HepG2 (cell line): ENCODE data around the gene CA11. TPM values are rescaled to one million over a fixed set of nuclear protein-coding genes. Genes with fewer than 3 reads are reported as not detected.

Experiments used
- AFF4 ChIP-seq: sonication (generic); formaldehyde crosslinking; IDR thresholded peaks from 2 replicates; pipeline ENCODE4 v1.4.0; 2020; ENCODE audit warnings: missing genetic modification reagents
- CENPT ChIP-seq: sonication (generic); formaldehyde crosslinking; IDR thresholded peaks from 2 replicates; pipeline ENCODE4 v1.8.0; 2022; ENCODE audit warnings: low read depth, mild to moderate bottlenecking, moderate library complexity, missing genetic modification reagents
- HINFP ChIP-seq: sonication (generic); formaldehyde crosslinking; IDR thresholded peaks from 2 replicates; pipeline ENCODE4 v1.4.0; 2020; ENCODE audit warnings: low read depth, mild to moderate bottlenecking, missing genetic modification reagents
- ZNF720 ChIP-seq: sonication (generic); formaldehyde crosslinking; IDR thresholded peaks from 2 replicates; pipeline ENCODE4 v1.4.0; 2020; ENCODE audit warnings: missing genetic modification reagents
- polyA plus RNA-seq, 8 experiments: library from polyadenylated mRNA; depleted of rRNA in 3 of 8; stranded (reverse) in 7 of 8; unstranded in 1 of 8; fragments of >200 nt; fragmentation: Illumina TruSeq in 4 of 8; extraction: Trizol in 4 of 8; gene quantifications; 2 replicates each; pipeline versions ENCODE4 v1.2.1 to v1.2.3, GENCODE V29; 2011 to 2016; ENCODE audit warnings: low read depth in 4 of 8, missing spikeins in 1 of 8, mixed read lengths in 1 of 8; ENCODE audit not compliant: insufficient read depth in 1 of 8
- total RNA-seq, 5 experiments: library from RNA; depleted of rRNA; stranded (reverse); fragments of >200 nt; fragmentation: Illumina TruSeq; extraction: Trizol; gene quantifications; 2 replicates each; pipeline ENCODE4 v1.2.3, GENCODE V29; 2016; ENCODE audit warnings: low read depth in 1 of 5

Gene CA11
- total and polyA plus RNA-seq, 2 of the 13 experiments (the other 11 are each of a cell fraction or from before 2014, with no cell fraction given) = 0.41 to 0.58 TPM

- no peak for TF ChIP-seq AFF4
- TF ChIP-seq HINFP (CRISPR knock-in tag) = no peak
- no peak for TF ChIP-seq CENPT (CRISPR knock-in tag)
- TF ChIP-seq ZNF720 (CRISPR knock-in tag) = no peak
- TF ChIP-seq, all 625 proteins: peak for 81
Observed at GRCh38 chr19:48588670-48589401, 57.2 kb downstream of the CA11 start (continued).

Other genes with a start within 250 kb of the CA11 start
- 46.6 and 52.3 TPM in 2 replicates for gene GRWD1, start 200.2 kb downstream of the CA11 start, total RNA-seq (2016; rRNA removed; fragmentation: Illumina TruSeq; extraction: Trizol)
- gene GRWD1, start 200.2 kb downstream of the CA11 start, polyA plus RNA-seq (2011; rRNA removed) = 10.8 and 13.4 TPM in 2 replicates
- 0.17 and 0.20 TPM in 2 replicates for gene KCNJ14, start 190.6 kb downstream of the CA11 start, total RNA-seq (2016; rRNA removed; fragmentation: Illumina TruSeq; extraction: Trizol)
- 0.46 and 0.51 TPM in 2 replicates for gene KCNJ14, start 190.6 kb downstream of the CA11 start, polyA plus RNA-seq (2011; rRNA removed)
- 9.6 and 16.5 TPM in 2 replicates for gene CYTH2, start 176.8 kb downstream of the CA11 start, total RNA-seq (2016; rRNA removed; fragmentation: Illumina TruSeq; extraction: Trizol)
- gene CYTH2, start 176.8 kb downstream of the CA11 start, polyA plus RNA-seq (2011; rRNA removed) = 39.3 and 48.3 TPM in 2 replicates
- gene LMTK3, start 134.4 kb downstream of the CA11 start, total RNA-seq (2016; rRNA removed; fragmentation: Illumina TruSeq; extraction: Trizol) = 0.22 and 0.29 TPM in 2 replicates
- gene LMTK3, start 134.4 kb downstream of the CA11 start, polyA plus RNA-seq (2011; rRNA removed) = 0.18 and 0.30 TPM in 2 replicates
- not detected in 2 replicates for gene SULT2B1, start 94.0 kb downstream of the CA11 start, total RNA-seq (2016; rRNA removed; fragmentation: Illumina TruSeq; extraction: Trizol)
- gene SULT2B1, start 94.0 kb downstream of the CA11 start, polyA plus RNA-seq (2011; rRNA removed) = 0.07 and 0.13 TPM in 2 replicates
- gene SPACA4, start 39.4 kb downstream of the CA11 start, total RNA-seq (2016; rRNA removed; fragmentation: Illumina TruSeq; extraction: Trizol) = not detected in 2 replicates
- not detected in 2 replicates for gene SPACA4, start 39.4 kb downstream of the CA11 start, polyA plus RNA-seq (2011; rRNA removed)
- 0.60 TPM in 1 of 2 replicates, not detected in the other for gene FAM83E, start 31.1 kb downstream of the CA11 start, total RNA-seq (2016; rRNA removed; fragmentation: Illumina TruSeq; extraction: Trizol)
- 0.13 and 0.18 TPM in 2 replicates for gene FAM83E, start 31.1 kb downstream of the CA11 start, polyA plus RNA-seq (2011; rRNA removed)
- 1,485 and 1,498 TPM in 2 replicates for gene RPL18, start 27.0 kb downstream of the CA11 start, total RNA-seq (2016; rRNA removed; fragmentation: Illumina TruSeq; extraction: Trizol)
- gene RPL18, start 27.0 kb downstream of the CA11 start, polyA plus RNA-seq (2011; rRNA removed) = 1,639 and 1,894 TPM in 2 replicates
- 11.1 and 14.4 TPM in 2 replicates for gene SPHK2, start 26.7 kb downstream of the CA11 start, total RNA-seq (2016; rRNA removed; fragmentation: Illumina TruSeq; extraction: Trizol)
- gene SPHK2, start 26.7 kb downstream of the CA11 start, polyA plus RNA-seq (2011; rRNA removed) = 2.9 and 4.5 TPM in 2 replicates
- gene DBP, start 8.8 kb downstream of the CA11 start, total RNA-seq (2016; rRNA removed; fragmentation: Illumina TruSeq; extraction: Trizol) = 5.5 and 5.8 TPM in 2 replicates
- gene DBP, start 8.8 kb downstream of the CA11 start, polyA plus RNA-seq (2011; rRNA removed) = 1.7 and 2.1 TPM in 2 replicates
- gene NTN5, start 26.8 kb upstream of the CA11 start, total RNA-seq (2016; rRNA removed; fragmentation: Illumina TruSeq; extraction: Trizol) = not detected in 2 replicates
- 0.03 and 0.05 TPM in 2 replicates for gene NTN5, start 26.8 kb upstream of the CA11 start, polyA plus RNA-seq (2011; rRNA removed)
- 0.07 TPM in 1 of 2 replicates, not detected in the other for gene FUT2, start 49.8 kb upstream of the CA11 start, total RNA-seq (2016; rRNA removed; fragmentation: Illumina TruSeq; extraction: Trizol)
- gene FUT2, start 49.8 kb upstream of the CA11 start, polyA plus RNA-seq (2011; rRNA removed) = 0.10 TPM in 1 of 2 replicates, not detected in the other
- gene MAMSTR, start 73.5 kb upstream of the CA11 start, total RNA-seq (2016; rRNA removed; fragmentation: Illumina TruSeq; extraction: Trizol) = 2.0 and 2.2 TPM in 2 replicates
- 2.4 and 2.7 TPM in 2 replicates for gene MAMSTR, start 73.5 kb upstream of the CA11 start, polyA plus RNA-seq (2011; rRNA removed)
- gene RASIP1, start 94.4 kb upstream of the CA11 start, total RNA-seq (2016; rRNA removed; fragmentation: Illumina TruSeq; extraction: Trizol) = 0.44 and 0.49 TPM in 2 replicates
- gene RASIP1, start 94.4 kb upstream of the CA11 start, polyA plus RNA-seq (2011; rRNA removed) = 0.58 and 1.1 TPM in 2 replicates
- gene IZUMO1, start 100.7 kb upstream of the CA11 start, total RNA-seq (2016; rRNA removed; fragmentation: Illumina TruSeq; extraction: Trizol) = 0.22 TPM in 1 of 2 replicates, not detected in the other
- 0.07 and 0.16 TPM in 2 replicates for gene IZUMO1, start 100.7 kb upstream of the CA11 start, polyA plus RNA-seq (2011; rRNA removed)
- 0.07 TPM in 2 replicates for gene FUT1, start 106.5 kb upstream of the CA11 start, total RNA-seq (2016; rRNA removed; fragmentation: Illumina TruSeq; extraction: Trizol)
- 1.1 and 1.5 TPM in 2 replicates for gene FUT1, start 106.5 kb upstream of the CA11 start, polyA plus RNA-seq (2011; rRNA removed)
- not detected in 2 replicates for gene FGF21, start 109.3 kb upstream of the CA11 start, total RNA-seq (2016; rRNA removed; fragmentation: Illumina TruSeq; extraction: Trizol)
- 0.17 TPM in 2 replicates for gene FGF21, start 109.3 kb upstream of the CA11 start, polyA plus RNA-seq (2011; rRNA removed)
- 2.3 and 2.5 TPM in 2 replicates for gene BCAT2, start 164.8 kb upstream of the CA11 start, total RNA-seq (2016; rRNA removed; fragmentation: Illumina TruSeq; extraction: Trizol)
- 3.6 TPM in 2 replicates for gene BCAT2, start 164.8 kb upstream of the CA11 start, polyA plus RNA-seq (2011; rRNA removed)
- gene HSD17B14, start 190.3 kb upstream of the CA11 start, total RNA-seq (2016; rRNA removed; fragmentation: Illumina TruSeq; extraction: Trizol) = 0.53 and 0.58 TPM in 2 replicates
- 1.2 and 1.8 TPM in 2 replicates for gene HSD17B14, start 190.3 kb upstream of the CA11 start, polyA plus RNA-seq (2011; rRNA removed)
- 4.3 and 6.0 TPM in 2 replicates for gene PLEKHA4, start 222.4 kb upstream of the CA11 start, total RNA-seq (2016; rRNA removed; fragmentation: Illumina TruSeq; extraction: Trizol)
- 4.8 and 6.0 TPM in 2 replicates for gene PLEKHA4, start 222.4 kb upstream of the CA11 start, polyA plus RNA-seq (2011; rRNA removed)
- 7.8 and 18.5 TPM in 2 replicates for gene PPP1R15A, start 226.2 kb upstream of the CA11 start, total RNA-seq (2016; rRNA removed; fragmentation: Illumina TruSeq; extraction: Trizol)
- 15.2 and 15.6 TPM in 2 replicates for gene PPP1R15A, start 226.2 kb upstream of the CA11 start, polyA plus RNA-seq (2011; rRNA removed)